Frontal cortex (tissue), 4 donors: ENCODE measurements around the gene CHM. TPM values are rescaled to one million over a fixed set of nuclear protein-coding genes. Genes with fewer than 3 reads are reported as not detected.
"Not testable (repeated sequence)": the region's sequence is repeated elsewhere in the genome, so short reads cannot be mapped to it uniquely, and the experiment has no call there.

Source experiments
- DNase-seq, 2 donors: peaks; one replicate each; pipeline ENCODE4 v3.0.0; 2012; ENCODE audit warnings: low spot score in 2 of 2
- FAIRE-seq: peaks from 2 replicates; lab custom pipeline; 2012; peaks lifted over from hg19 to GRCh38; lab: Jason Lieb, UNC
- total RNA-seq: library from RNA; depleted of rRNA; stranded (reverse); fragments of >200 nt; gene quantifications from one replicate; pipeline ENCODE4 v1.2.3, GENCODE V29; 2014
- donor health status: control.
- donor health status: control.
- donor health status: control.

Gene CHM
- total RNA-seq, 1 donor from 2014 or later = 32.2 TPM

GRCh38 chrX:85927740-85928139, 119.6 kb downstream of the CHM start:
- FAIRE-seq = no peak
- DNase-seq = no peak

GRCh38 chrX:85922821-85923220, 124.5 kb downstream of the CHM start:
- DNase-seq (no peak), FAIRE-seq (no peak)

- not testable (repeated sequence) for FAIRE-seq, DNase-seq
Measured at GRCh38 chrX:85916656-85917280, 130.6 kb downstream of the CHM start.

- FAIRE-seq (no peak), DNase-seq (no peak)
Measured at GRCh38 chrX:85914431-85914830, 132.9 kb downstream of the CHM start.

GRCh38 chrX:85907316-85907715, 140.0 kb downstream of the CHM start:
- FAIRE-seq (no peak), DNase-seq (no peak)

GRCh38 chrX:85906399-85906798, 141.0 kb downstream of the CHM start:
- no peak for DNase-seq
- no peak for FAIRE-seq

GRCh38 chrX:85905851-85906250, 141.5 kb downstream of the CHM start:
- FAIRE-seq = no peak
- no peak for DNase-seq

- no peak for DNase-seq
- no peak for FAIRE-seq
Measured at GRCh38 chrX:85903692-85904471, 143.5 kb downstream of the CHM start.

GRCh38 chrX:85897362-85898126, 149.8 kb downstream of the CHM start:
- DNase-seq = no peak
- no peak for FAIRE-seq

GRCh38 chrX:85882601-85883000, 164.8 kb downstream of the CHM start:
- no peak for FAIRE-seq

GRCh38 chrX:85870585-85870984, 176.8 kb downstream of the CHM start:
- no peak for FAIRE-seq
- no peak for DNase-seq

More at GRCh38 chrX:85882601-85883000, 164.8 kb downstream of the CHM start:
- DNase-seq = no peak

GRCh38 chrX:85865324-85865723, 182.0 kb downstream of the CHM start:
- FAIRE-seq (no peak), DNase-seq (no peak)

GRCh38 chrX:85859426-85859825, 187.9 kb downstream of the CHM start:
- FAIRE-seq (no peak), DNase-seq (no peak)

- FAIRE-seq = no peak
- no peak for DNase-seq
Measured at GRCh38 chrX:85851418-85851817, 195.9 kb downstream of the CHM start.

GRCh38 chrX:85836868-85837267, 210.5 kb downstream of the CHM start:
- DNase-seq (no peak), FAIRE-seq (no peak)

GRCh38 chrX:85828771-85829170, 218.6 kb downstream of the CHM start:
- FAIRE-seq (no peak), DNase-seq (no peak)

GRCh38 chrX:85815203-85815751, 232.1 kb downstream of the CHM start:
- DNase-seq (no peak), FAIRE-seq (no peak)
